GM19240 (cell line): ENCODE measurements around the gene METTL16.

ENCODE experiments used
- DNase-seq: peaks from one replicate; pipeline ENCODE4 v3.0.0; 2011; ENCODE audit warnings: low spot score; ENCODE audit not compliant: insufficient read length

The METTL16 gene

GRCh38 chr17:2380226-2380922 is 131.3 kb downstream of the METTL16 start:
- no peak for DNase-seq

GRCh38 chr17:2379489-2380225 is 132.0 kb downstream of the METTL16 start:
- no peak for DNase-seq

DNA sequence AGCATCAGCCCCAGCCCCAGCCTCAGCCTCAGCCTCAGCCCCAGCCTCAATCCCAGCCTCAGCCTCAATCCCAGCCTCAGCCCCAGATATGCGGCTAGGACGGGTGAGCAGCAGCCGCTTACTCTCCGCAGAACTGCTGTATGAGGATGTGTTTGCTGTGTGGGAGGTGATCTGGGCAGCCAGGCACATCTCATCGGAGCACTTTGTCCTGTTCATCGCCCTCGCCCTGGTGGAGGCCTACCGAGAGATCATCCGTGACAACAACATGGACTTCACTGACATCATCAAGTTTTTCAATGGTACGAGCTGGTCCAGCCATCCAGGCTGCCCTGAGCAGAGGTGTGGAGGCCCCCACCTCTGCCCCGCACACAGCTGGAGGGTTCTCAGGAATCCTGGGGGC is 132.8 kb downstream of the METTL16 start:
- DNase-seq: no peak

GRCh38 chr17:2377659-2378058 is 134.0 kb downstream of the METTL16 start:
- no peak for DNase-seq

DNA sequence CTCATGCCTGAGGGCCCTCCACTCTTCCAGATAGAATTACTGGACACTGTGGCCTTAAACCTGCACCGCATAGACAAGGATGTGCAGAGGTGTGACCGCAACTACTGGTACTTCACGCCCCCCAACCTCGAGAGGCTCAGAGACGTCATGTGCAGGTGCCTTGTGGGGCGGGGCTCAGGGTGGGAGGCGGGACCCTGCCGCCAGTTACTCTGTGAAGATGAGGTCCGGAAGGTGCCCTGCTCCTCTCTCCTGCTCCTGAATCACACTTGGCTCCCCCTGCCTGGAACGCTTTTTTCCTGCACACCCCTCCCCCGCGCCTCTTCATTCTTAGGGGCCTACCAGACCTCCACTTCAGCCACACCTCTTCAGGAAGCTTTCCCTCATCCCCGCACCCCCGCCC is 135.6 kb downstream of the METTL16 start:
- no peak for DNase-seq

DNA sequence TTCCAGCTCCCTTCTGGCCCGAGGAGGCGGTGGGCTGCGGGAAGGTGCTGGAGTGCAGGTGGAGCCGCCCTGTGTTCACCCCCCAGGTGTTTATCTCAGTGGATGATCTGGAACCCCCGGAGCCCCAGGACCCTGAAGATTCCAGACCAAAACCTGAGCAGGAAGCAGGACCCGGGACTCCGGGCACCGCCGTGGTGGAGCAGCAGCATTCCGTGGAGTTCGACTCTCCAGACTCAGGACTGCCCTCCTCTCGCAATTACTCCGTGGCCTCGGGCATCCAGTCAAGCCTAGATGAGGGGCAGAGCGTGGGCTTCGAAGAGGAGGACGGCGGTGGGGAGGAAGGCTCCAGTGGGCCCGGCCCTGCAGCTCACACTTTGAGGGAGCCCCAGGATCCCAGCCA is 136.3 kb downstream of the METTL16 start:
- DNase-seq: no peak

DNA sequence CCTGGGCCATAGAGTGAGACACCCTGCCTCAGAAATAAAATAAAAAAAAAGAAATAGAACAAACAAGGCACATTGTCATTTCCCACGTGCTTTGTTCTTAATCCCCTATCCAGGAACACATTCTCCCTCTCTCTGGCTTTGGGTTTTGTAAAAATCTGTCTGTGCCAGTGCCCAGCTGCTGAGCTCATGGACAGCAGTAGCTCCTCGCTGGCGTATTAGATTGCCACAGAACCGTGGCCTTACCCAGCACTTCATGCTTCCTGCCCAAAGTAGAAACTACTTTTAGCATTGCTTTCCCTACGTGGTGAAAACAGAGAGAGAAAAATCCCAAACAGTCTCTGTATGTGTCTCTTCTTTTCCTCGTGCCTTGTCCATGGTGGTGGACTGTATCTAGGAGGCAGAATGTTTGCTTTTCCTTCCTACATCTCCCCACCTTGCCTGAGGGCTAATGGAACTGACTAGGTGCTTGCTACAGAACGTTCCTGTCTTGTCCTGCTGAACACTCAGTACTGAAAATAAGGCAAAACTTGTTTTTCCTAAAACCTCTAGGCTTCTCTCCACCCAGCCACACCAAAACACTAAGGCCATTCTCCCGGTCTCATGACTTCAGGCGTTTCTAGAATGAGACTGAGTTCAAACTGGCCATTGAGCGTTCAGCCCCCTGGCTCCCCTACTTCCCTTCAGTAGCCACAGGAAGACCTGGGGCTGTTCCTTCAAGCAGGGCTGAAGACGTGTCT is 137.0 kb downstream of the METTL16 start:
- DNase-seq: no peak

- no peak for DNase-seq
These were observed 138.5 kb downstream of the METTL16 start for GRCh38 chr17:2373179-2373578.

- DNase-seq: no peak
These were observed 139.0 kb downstream of the METTL16 start for GRCh38 chr17:2372681-2373080.

DNA sequence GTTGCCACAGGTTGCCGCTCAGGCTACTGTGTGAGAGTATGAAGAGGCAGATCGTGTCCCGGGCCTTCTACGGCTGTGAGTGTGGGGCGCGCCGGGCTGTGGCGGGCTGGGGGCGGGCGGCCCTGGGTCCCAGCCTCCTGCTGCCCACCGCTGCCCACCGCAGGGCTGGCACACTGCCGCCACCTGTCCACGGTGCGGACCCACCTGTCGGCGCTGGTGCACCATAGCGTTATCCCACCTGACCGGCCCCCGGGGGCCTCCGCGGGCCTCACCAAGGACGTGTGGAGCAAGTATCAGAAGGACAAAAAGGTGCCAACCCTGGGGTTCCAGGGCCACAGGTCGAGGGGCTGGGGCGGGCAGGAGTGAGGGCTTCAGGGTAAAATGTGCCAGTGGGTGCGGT is 139.5 kb downstream of the METTL16 start:
- no peak for DNase-seq

- no peak for DNase-seq
These were observed 140.2 kb downstream of the METTL16 start for GRCh38 chr17:2371183-2372130.

- DNase-seq: no peak
These were observed 141.5 kb downstream of the METTL16 start for GRCh38 chr17:2370211-2370589.

DNA sequence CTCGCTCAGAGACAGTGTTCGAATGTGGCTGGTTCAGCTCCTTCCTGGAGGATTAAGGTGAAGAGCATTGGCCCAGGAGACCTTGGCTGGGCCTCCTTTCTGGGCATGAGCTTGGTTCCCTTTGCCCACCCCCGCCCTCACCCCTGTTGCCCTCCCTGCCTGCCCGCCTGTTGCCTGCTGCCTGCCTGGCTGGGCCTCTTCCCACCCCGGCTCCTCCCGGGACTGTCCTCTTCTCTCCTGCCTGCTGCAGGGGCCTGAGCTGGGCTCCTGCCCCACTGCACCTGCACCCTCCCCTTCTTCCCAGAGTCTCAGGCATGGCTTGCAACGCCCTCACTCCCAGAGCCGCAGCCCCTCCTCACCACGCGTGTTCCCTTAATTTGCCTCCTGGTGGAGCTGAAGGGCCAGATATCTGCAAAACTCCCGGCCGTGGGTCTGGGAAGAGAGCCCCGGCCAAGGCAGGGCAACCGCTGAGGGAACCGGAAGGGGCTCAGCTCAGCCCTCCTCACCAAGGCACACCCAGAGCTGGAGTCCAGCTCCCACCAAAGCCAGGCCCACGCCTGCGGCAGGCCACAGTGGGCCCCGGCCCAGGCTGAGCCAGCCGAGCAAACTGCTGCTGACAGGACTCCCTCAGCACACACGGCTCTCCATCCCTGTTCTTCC is 142.0 kb downstream of the METTL16 start:
- DNase-seq: no peak

DNA sequence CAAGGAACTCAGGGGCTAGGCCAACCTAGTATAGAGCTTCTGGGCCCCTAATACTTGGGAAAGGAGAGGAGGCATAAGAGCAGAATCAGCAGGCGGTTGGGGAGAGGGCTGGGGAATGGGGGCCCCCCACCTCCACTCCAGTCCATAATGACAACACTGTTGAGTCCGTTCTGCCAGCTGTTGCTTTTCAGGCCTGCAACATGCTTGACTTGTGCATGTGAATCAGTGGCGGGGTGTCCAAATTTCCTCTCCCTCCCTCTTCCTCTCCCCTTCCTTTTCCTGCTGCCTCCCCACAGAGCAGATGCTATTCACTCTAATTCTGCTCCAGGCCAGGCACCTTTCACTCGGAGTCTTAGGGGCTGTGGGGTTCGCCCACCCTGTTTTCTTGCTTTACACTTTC is 142.6 kb downstream of the METTL16 start:
- DNase-seq: no peak

- DNase-seq: no peak
These were observed 143.3 kb downstream of the METTL16 start for GRCh38 chr17:2368359-2368758.

DNA sequence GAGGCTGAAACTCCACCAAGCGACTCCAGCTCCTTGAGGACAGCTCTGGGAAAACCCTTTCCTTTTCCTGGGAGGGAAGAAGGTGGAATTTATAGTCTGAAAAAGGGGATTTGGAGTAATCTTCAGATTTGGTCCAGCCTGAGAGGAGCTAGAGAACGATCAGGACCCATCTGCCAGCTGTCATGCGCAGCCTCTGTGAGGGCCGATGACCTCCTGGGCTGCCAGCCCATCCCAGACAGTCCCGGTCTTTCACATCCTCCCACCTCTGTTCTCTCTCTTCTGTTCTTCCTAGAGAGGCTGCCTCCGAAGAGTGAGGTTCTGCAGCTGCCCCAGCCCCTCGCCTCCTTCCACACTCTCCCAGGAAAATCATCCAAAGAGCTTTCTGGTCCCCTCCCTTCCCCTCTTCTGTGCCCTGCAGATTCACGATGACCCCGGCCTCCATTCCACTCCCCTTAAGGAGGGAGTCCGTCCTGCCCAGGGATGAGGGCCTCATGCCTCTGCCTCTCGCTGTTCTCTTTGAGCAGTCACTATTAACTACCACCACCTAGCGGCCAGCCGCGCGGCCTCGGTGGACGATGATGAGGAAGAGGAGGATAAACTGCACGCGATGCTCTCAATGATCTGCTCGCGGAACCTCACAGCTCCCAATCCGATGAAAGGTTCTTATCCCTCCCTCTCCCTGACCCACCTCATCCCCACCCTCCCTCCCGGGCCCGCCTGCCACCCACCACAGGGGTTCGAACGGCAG is 144.8 kb downstream of the METTL16 start:
- DNase-seq: no peak
